GM12891 (cell line): ENCODE measurements around the gene BTBD18.

Experiments
- DNase-seq: peaks from one replicate; pipeline ENCODE4 v3.0.0; 2011; ENCODE audit warnings: low spot score; ENCODE audit not compliant: insufficient read length
- FAIRE-seq: peaks from 2 replicates; lab custom pipeline; 2011; peaks lifted over from hg19 to GRCh38; lab: Jason Lieb, UNC
- PAX5 ChIP-seq: IDR thresholded peaks from 2 replicates; pipeline ENCODE4 v1.6.1; 2011; ENCODE audit warnings: low read length, moderate library complexity, mild to moderate bottlenecking; ENCODE audit not compliant: insufficient read depth, severe bottlenecking
- POLR2A ChIP-seq: IDR thresholded peaks from 2 replicates; pipeline ENCODE4 v1.6.1; 2011; ENCODE audit warnings: low read depth, low read length, control low read depth
- POLR2AphosphoS5 ChIP-seq: IDR thresholded peaks from 2 replicates; pipeline ENCODE4 v1.6.1; 2011; ENCODE audit warnings: low read depth, low read length, control low read depth
- POU2F2 ChIP-seq: IDR thresholded peaks from 2 replicates; pipeline ENCODE4 v1.6.1; 2011; ENCODE audit warnings: low read depth, mild to moderate bottlenecking, control low read depth, low read length, moderate library complexity
- SPI1 ChIP-seq: IDR thresholded peaks from 2 replicates; pipeline ENCODE4 v1.6.1; 2011; ENCODE audit warnings: low read depth, low read length, control low read depth
- TAF1 ChIP-seq: IDR thresholded peaks from 2 replicates; pipeline ENCODE4 v1.6.1; 2011; ENCODE audit warnings: low read depth, low read length, control low read depth

The BTBD18 gene

DNA sequence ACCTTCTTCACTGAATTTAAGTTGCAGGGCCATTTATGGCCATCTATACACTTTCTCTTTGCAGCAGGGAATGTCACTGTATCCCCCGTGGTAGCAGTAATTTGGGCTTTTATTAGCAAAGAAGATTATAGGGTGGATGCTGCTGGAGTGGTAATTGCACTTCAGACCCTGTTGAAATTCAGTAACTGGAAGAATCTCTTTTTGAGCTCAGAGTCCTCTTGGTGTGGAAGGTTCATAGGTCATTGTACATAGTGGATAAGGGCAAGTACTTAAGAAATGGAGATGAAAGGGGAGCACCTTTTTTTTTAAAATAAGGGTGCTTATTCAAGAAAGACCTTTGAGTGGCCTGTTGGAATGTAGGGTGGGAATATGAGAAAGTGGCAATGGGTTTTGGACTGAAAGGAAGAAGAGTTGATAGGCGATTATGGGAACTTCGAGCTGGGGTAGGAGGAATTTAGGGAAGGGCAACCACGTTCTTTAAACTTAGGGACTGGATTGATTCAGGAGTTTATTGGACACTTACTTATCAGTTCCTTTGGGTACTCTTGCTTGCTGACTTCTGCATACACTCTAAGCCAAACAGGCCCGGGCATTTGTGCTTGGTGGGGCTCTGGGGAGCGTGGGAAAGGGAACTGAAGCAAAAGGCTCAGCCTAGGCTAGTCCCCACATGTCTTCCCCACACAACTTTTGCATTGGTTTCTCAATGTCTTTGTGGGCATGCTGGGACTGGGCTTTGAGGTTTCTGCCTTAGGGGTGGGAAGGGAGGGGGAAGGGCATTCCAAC lies 36.5 kb upstream of the BTBD18 start:
- TF ChIP-seq TAF1 (0 out of 2 replicates have a peak, but pooled peaks have one; percentile 24), POLR2AphosphoS5 (no peak), SPI1 (peak; percentile 67), POLR2A (no peak), PAX5 (no peak), POU2F2 (peak; percentile 55; the same call in 1 of the 2 replicates)
- DNase-seq (peak; percentile 22), FAIRE-seq (no peak)

DNA sequence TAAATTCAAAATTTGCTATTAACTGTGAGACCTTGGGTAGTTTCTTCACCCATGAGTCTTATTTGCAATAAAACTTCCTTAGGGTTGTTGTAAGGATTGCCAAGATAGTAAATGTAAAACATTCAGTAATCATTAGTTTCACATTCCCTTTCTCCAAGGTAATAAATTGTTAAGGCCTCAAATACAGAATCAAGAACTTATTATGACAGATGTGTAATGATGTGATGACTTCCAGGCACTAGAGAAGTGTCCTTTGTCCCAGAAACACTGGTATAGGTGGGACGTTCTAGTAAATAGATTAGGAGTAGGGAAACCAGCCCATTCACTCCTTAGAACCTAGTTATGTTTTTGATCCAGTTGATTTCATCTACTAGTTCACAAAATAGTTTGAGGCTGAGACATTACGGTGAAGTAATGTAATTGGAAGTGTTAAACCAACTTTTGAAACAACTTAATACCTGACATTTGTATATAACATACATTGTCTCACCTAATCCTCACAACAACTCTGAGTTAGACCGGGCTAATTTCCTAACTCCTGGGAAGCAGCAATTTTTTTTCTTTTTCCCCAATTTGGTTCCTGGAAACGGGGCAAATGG lies 35.5 kb upstream of the BTBD18 start:
- no peak for TF ChIP-seq SPI1
- no peak for TF ChIP-seq TAF1
- no peak for TF ChIP-seq POLR2AphosphoS5
- no peak for TF ChIP-seq POU2F2
- no peak for TF ChIP-seq POLR2A
- no peak for TF ChIP-seq PAX5
- DNase-seq (no peak), FAIRE-seq (no peak)

DNA sequence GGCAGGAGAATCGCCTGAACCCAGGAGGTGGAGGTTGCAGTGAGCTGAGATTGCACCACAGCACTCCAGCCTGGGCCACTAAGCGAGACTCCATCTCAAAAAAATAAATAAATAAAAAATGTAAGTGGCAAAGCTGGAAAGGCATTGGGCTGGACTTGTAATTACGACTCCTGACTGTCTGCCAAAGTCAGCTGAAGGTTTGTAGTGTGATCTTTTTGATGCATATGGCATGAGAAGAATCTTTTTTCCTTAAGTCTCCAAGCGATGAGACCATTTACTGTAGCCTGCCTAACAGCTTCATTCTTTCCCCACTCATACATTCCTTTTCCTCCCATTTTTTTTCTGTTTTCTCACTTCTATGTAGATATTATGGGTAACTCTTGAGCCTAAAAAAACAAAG lies 34.8 kb upstream of the BTBD18 start:
- TF ChIP-seq PAX5 (no peak), TAF1 (no peak), SPI1 (no peak), POLR2AphosphoS5 (no peak), POU2F2 (no peak), POLR2A (no peak)
- FAIRE-seq (no peak), DNase-seq (no peak)

DNA sequence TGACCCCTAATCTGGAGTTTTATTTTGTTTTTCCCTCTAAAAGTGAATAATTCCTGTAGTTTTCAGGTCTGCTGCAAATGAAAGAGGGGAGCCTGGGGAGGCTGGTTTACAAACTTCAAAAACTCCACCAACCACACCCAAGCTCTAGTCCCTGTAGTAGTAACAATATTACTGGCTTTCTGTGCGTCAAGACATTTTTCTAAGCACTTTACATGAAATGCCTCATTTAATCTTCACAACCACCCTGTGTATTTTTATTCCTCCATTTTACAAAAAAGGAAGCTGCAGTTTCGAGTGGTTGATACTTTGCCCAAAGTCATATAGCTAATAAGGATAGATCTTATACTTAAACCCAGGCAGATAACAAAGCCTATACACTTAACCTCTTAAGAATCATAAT lies 33.5 kb upstream of the BTBD18 start:
- TF ChIP-seq PAX5 (no peak), TAF1 (no peak), POLR2AphosphoS5 (no peak), POU2F2 (no peak), POLR2A (no peak), SPI1 (0 out of 2 replicates have a peak, but pooled peaks have one; percentile 13)
- DNase-seq (no peak), FAIRE-seq (peak; percentile 75)

DNA sequence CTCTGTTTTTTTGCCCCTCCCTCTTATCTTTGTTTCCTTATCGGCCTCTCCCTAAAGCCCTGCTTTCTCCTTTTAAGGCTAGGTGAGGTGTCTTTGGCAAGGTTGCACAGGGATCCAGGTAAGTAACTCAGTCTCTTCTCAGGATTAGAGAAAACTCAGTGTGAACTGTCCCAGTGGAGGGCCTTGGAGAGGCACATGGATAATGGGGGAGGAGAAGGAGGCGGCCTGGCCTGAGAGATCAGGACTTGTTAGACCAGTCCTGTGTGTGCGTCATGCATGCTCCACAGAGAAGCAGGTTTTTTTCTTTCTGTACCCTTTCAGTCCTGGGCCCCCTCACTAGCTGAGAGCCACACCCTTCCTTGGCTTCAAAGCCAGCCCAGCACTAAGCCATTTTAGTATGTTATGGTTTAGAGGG lies 29.9 kb upstream of the BTBD18 start:
- FAIRE-seq (no peak), DNase-seq (no peak)
- TF ChIP-seq SPI1 (no peak), PAX5 (no peak), POLR2A (no peak), TAF1 (no peak), POU2F2 (no peak), POLR2AphosphoS5 (no peak)

DNA sequence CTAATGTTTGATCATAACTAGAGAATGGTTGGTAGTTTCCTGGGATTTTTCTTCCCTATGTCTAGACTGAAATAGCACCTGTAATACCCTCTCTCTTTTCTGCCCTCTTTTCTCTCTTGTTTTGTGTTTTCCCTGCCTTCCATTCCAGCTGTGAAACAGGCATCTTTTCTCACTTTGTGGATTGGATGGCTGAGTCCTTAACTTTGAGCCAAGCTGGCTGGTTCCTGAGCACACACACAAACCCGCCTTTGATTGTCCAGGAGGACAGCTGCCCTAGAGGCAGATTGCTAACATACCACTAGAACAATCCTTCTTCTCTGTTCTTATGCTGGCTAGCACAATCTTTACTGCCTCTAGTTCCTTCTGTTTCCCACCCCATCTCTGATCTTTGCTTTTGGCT lies 27.7 kb upstream of the BTBD18 start:
- no peak for TF ChIP-seq TAF1
- no peak for TF ChIP-seq POLR2AphosphoS5
- no peak for TF ChIP-seq POU2F2
- TF ChIP-seq POLR2A: no peak
- TF ChIP-seq SPI1: no peak
- no peak for TF ChIP-seq PAX5
- FAIRE-seq (no peak), DNase-seq (no peak)

DNA sequence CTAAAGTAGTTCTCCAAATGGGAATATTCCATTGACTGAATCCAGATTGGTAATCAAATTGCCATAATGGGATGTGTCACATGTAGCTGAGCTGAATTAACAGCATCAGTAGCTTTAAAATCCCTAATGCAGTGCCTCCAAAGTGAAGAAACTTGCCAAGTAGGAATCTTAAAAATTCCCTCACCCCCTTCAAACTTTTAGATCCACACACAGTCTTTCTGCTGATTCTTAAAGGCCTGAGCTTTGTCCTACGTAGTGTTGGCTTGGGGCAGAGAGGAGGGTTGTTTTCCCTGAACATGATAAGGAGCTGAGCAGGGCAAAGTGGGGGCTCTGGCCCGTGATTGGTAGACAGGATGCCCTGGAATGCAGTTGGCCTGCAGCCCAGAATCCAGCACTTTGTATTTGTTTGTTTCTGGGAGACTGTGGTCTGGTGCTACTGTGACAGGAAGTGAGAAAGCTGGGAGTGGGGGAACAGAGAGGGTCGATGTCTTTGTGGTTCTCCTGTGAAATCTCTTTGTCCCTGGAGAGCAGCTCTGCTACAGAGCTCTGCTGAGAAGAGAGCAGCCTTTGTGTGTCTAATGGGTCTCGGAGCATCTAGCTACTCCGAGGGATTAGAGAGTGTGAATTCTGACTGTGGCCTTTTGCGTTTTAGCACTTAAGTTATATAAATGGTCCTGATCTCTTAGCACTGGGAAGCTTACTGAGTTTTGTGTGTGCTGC lies 26.9 kb upstream of the BTBD18 start:
- DNase-seq (no peak), FAIRE-seq (no peak)
- TF ChIP-seq POLR2A (no peak), POLR2AphosphoS5 (no peak), SPI1 (peak; percentile 63), PAX5 (no peak)

DNA sequence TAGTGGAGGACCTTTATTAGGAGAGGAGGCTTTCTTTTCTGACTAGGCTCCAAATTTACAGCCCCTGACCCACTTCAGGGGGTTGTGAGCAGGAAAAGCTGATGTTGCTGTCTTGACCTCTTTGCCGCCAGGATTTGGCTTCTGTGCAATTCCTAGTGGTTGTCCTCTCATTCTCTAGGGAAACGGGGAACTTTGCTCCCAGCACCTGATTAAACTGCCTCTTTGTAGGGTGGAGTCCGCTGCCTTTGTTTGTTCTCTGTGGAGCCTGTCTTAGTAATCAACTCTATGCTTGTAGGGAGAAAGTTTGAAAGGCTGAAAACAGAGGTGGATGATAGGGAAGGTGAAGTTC lies 26.3 kb upstream of the BTBD18 start:
- no peak for TF ChIP-seq TAF1
- TF ChIP-seq PAX5: no peak
- TF ChIP-seq SPI1: no peak
- no peak for TF ChIP-seq POLR2AphosphoS5
- TF ChIP-seq POU2F2: no peak
- no peak for TF ChIP-seq POLR2A
- DNase-seq (no peak), FAIRE-seq (no peak)

DNA sequence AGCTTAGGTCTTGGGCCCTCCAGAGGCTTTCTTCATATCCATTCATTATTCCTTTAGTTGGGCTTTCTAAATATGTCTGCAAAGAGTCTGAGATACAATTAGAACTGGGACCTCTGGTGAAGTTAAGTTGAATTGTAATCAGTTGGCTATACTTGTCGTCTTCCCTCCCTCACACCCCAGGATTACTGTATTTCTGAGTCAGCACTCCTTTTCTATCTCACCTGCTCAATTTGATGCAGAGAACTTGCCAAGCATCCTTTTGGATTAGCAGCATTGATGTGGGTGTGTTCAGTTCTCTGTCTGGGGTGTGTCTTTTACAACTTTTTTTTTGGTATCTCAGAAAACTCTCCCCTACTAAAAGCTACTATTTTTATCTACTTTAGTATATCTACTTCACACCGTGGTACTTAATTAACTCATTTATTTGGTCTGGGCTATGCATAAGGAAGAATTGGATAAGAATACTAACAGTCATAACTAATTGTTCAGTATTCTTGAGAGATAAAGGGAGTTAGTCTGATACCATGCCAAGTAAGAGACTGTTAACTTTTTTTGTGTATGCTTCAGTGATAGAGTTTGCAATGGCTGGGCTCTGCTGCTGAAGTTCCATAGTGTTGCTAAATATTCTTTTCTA lies 25.1 kb upstream of the BTBD18 start:
- DNase-seq (no peak), FAIRE-seq (no peak)
- TF ChIP-seq TAF1 (no peak), POLR2A (no peak), SPI1 (no peak), PAX5 (no peak), POU2F2 (no peak), POLR2AphosphoS5 (no peak)
